Left lung (tissue), 10 donors: Measurements from ENCODE around the gene SIGLEC10. TPM values are rescaled to one million over a fixed set of nuclear protein-coding genes. Genes with fewer than 3 reads are reported as not detected.

ENCODE experiments used
- ATAC-seq: fragments of 200-7000 bp; cut with Tn5 transposase; one replicate; pipeline ENCODE4 v1.9.1; 2020; ENCODE audit warnings: moderate library complexity
- DNase-seq, 4 donors: peaks; one replicate each; pipeline ENCODE4 v3.0.0-alpha.2; 2013 to 2020
- H3K27ac ChIP-seq, 2 donors: fragments of 200-600 bp; sonication (generic) in 1 of 2; one replicate each; pipeline versions ENCODE4 v1.5.0 to v1.8.0; 2020 to 2021
- H3K27me3 ChIP-seq, 2 donors: fragments of 200-600 bp; sonication (generic) in 1 of 2; one replicate each; pipeline versions ENCODE4 v1.5.0 to v1.8.0; 2020 to 2021
- H3K36me3 ChIP-seq, 2 donors: fragments of 200-600 bp; sonication (generic) in 1 of 2; one replicate each; pipeline versions ENCODE4 v1.5.0 to v1.8.0; 2020 to 2021
- H3K4me1 ChIP-seq, 2 donors: fragments of 200-600 bp; one replicate each; pipeline ENCODE4 v1.8.0; 2021
- H3K4me3 ChIP-seq, 2 donors: fragments of 200-600 bp; sonication (generic) in 1 of 2; one replicate each; pipeline versions ENCODE4 v1.5.0 to v1.8.0; 2020 to 2021; ENCODE audit warnings: mild to moderate bottlenecking in 1 of 2
- H3K9me3 ChIP-seq, 2 donors: fragments of 200-600 bp; sonication (generic) in 1 of 2; one replicate each; pipeline versions ENCODE4 v1.5.0 to v1.8.0; 2020 to 2021
- intact Hi-C, 2 donors: fragments of 100-400 bp; cut with DNase I; formaldehyde crosslinking; loops; one replicate each; pipeline versions ENCODE4 v1.11.2 to v1.14.2; 2022
- polyA plus RNA-seq, 6 donors: library from polyadenylated mRNA; unstranded; fragments of 120-200 nt; gene quantifications; one replicate each; pipeline ENCODE4 v1.2.1, GENCODE V29; 2013; ENCODE audit not compliant: insufficient read length in 6 of 6
- total RNA-seq, 2 donors: library from RNA; stranded (reverse); fragmentation: NEBNext Ultra II Directional; extraction: Animal tissue kit (Norgen Biotek cat#: 25700); gene quantifications; one replicate each; pipeline ENCODE4 v1.2.1, GENCODE V29; 2021
- TF ChIP-seq, protein P1 (sequence below), 2 donors: fragments of 200-600 bp; sonication (generic) in 1 of 2; IDR thresholded peaks; one replicate each; pipeline versions ENCODE4 v1.5.0 to v1.8.0; 2021; ENCODE audit warnings: antibody characterized with exemption in 2 of 2
- donor health status: DM: no; HTN: yes; CAD: no.
- donor health status: DM: no; HTN: no; CAD: no.

Gene SIGLEC10
- total and polyA plus RNA-seq, 8 donors: 1.3 to 119 (median 1.7) TPM

DNA sequence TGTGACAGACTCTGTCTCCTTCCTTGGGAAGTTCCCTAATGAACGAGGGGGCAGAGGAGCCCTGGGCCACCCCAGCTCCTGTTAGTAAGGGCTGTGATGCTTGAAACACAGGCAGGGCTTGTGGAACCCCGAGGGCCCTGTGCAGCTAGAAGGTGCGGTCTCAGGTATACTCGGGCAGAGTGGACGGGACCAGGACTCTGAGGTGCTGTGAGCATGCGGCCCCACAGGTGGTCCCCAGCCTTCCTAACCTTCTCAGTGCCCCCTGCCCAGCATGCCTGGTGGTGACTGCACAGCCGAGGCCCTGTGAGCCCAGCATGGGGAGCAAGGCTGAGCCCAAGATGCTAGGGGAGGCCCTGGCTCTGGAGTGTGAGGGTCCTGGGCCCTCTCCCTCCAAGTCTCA lies 44.8 kb upstream of the SIGLEC10 start:
- TF ChIP-seq, protein P1, sequence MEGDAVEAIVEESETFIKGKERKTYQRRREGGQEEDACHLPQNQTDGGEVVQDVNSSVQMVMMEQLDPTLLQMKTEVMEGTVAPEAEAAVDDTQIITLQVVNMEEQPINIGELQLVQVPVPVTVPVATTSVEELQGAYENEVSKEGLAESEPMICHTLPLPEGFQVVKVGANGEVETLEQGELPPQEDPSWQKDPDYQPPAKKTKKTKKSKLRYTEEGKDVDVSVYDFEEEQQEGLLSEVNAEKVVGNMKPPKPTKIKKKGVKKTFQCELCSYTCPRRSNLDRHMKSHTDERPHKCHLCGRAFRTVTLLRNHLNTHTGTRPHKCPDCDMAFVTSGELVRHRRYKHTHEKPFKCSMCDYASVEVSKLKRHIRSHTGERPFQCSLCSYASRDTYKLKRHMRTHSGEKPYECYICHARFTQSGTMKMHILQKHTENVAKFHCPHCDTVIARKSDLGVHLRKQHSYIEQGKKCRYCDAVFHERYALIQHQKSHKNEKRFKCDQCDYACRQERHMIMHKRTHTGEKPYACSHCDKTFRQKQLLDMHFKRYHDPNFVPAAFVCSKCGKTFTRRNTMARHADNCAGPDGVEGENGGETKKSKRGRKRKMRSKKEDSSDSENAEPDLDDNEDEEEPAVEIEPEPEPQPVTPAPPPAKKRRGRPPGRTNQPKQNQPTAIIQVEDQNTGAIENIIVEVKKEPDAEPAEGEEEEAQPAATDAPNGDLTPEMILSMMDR (IDR thresholded peaks at IDR 0.05): no peak
- DNase-seq: no peak
- Histone ChIP-seq H3K27ac (peak overlapping the region in 1 of 2 donors; percentile 57), H3K4me3 (no peak overlapping the region), H3K36me3 (no peaks in the 10 kb centered on the region), H3K4me1 (peaks cover 0 to 35% of the 10 kb centered on the region in 2 donors), H3K27me3 (peaks cover 0 to 56% of the 10 kb centered on the region in 2 donors), H3K9me3 (no peaks in the 10 kb centered on the region)
- intact Hi-C loops: no loop called here
- ATAC-seq: no peak

- no peak overlapping the region for H3K4me3 ChIP-seq
- TF ChIP-seq, protein P1 (IDR thresholded peaks at IDR 0.05): no peak
- intact Hi-C loops: no loop called here
- no peaks in the 10 kb centered on the region for H3K9me3 ChIP-seq
- peaks cover 0 to 31% of the 10 kb centered on the region in 2 donors for H3K4me1 ChIP-seq
- H3K36me3 ChIP-seq: no peaks in the 10 kb centered on the region
- DNase-seq (peak in 1 of 4 donors; percentile 71), ATAC-seq (peak; percentile 51)
- peaks cover 0 to 58% of the 10 kb centered on the region in 2 donors for H3K27me3 ChIP-seq
- H3K27ac ChIP-seq: peak overlapping the region in 1 of 2 donors; percentile 57
These were observed 44.3 kb upstream of the SIGLEC10 start for GRCh38 chr19:51461723-51462161.

- intact Hi-C loops: no loop called here
- TF ChIP-seq, protein P1 (IDR thresholded peaks at IDR 0.05): no peak
- DNase-seq (no peak), ATAC-seq (no peak)
- peak overlapping the region in 1 of 2 donors; percentile 7 for H3K4me3 ChIP-seq
- H3K9me3 ChIP-seq: no peaks in the 10 kb centered on the region
- H3K27me3 ChIP-seq: peaks cover 0 to 57% of the 10 kb centered on the region in 2 donors
- H3K27ac ChIP-seq: peak overlapping the region in 1 of 2 donors; percentile 13
- H3K4me1 ChIP-seq: peaks cover 0 to 31% of the 10 kb centered on the region in 2 donors
- H3K36me3 ChIP-seq: no peaks in the 10 kb centered on the region
These were observed 42.9 kb upstream of the SIGLEC10 start for GRCh38 chr19:51460164-51460992.

DNA sequence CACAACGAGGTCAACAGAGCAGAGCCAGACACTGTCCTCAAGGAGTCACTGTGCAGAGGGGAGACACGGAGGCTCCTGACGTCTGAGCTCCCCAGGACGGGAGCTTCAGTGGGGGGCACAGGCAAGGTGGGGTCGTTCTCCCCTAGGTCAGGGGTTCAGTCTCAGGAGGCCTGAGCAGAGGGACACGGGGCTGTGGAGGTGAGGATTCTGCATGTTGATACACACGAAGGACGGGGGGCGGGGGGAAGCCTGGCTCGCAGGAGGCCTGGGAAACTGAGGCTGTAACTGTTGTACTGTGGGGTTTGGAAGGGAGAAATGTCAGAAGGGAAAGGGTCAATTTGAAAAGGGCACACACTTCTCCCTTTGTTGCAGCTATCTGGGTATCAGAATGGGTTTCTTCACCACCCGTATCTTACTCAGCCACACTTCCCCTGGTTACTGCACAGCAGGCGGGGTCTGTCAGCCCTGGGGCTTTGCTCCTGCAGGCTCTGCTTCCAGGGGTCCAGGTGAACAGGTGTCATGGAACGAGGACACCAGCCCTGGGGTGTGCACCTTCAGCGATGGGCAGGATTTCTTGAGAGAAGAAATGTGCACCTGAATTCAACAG lies 41.6 kb upstream of the SIGLEC10 start:
- Histone ChIP-seq H3K4me3 (no peak overlapping the region), H3K4me1 (peaks cover 0 to 31% of the 10 kb centered on the region in 2 donors), H3K9me3 (no peaks in the 10 kb centered on the region), H3K36me3 (no peaks in the 10 kb centered on the region), H3K27ac (no peak overlapping the region), H3K27me3 (peaks cover 0 to 62% of the 10 kb centered on the region in 2 donors)
- no peak for DNase-seq
- TF ChIP-seq, protein P1 (IDR thresholded peaks at IDR 0.05): no peak
- no peak for ATAC-seq
- intact Hi-C loops: no loop called here

DNA sequence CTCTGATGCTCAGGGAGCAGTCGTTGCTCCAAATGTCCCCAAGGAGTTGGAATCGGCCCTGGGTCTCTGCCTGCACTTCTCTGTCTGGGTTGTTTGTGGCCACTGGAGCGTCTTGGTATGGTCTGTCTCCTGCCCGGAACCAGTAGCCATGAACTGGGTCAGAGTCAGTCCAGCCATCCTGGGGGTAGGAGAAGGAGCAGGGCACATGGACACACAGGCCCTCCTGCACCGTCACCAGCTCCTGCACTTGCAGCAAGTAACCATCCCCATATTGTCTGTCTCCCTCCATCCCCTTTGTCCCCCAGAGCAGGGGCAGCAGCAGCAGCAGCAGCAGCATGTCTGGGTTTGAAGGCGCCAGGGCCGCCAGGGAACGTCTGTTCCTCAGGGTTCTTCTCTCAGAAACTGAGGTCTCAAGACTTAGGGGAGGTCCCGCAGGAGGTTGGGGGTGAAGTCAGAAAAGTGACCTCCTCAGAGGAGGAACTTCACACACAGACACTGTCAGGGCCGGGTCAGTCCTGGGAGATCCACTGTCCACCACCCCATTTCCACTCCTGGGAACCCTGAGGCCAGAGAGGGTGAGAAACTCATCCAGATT lies 40.7 kb upstream of the SIGLEC10 start, which contains the start of gene SIGLEC8:
SIGLEC8 (minus strand) TSS at position 404 of the 595 bp plus-strand sequence; CDS start at position 337, 67 bp downstream.
- DNase-seq (no peak), ATAC-seq (no peak)
- H3K36me3 ChIP-seq: no peaks in the 10 kb centered on the region
- H3K4me3 ChIP-seq: no peak within 1 kb of the TSS
- TF ChIP-seq, protein P1 (IDR thresholded peaks at IDR 0.05): no peak
- H3K27ac ChIP-seq: no peak within 1 kb of the TSS
- H3K27me3 ChIP-seq: peaks cover 0 to 65% of the 10 kb centered on the region in 2 donors
- peaks cover 0 to 27% of the 10 kb centered on the region in 2 donors for H3K4me1 ChIP-seq
- no peaks in the 10 kb centered on the region for H3K9me3 ChIP-seq
- intact Hi-C loops: no loop called here
